GM06990 (cell line): Measurements from ENCODE around the gene FHIT.

Experiments used
- DNase-seq: peaks from one replicate; pipeline ENCODE4 v3.0.0-alpha.2; 2011; ENCODE audit not compliant: insufficient read length; ENCODE audit errors: extremely low read depth
- H3K27me3 ChIP-seq: replicated peaks from 2 replicates; pipeline ENCODE4 v1.6.0; 2011; ENCODE audit warnings: low read length; ENCODE audit not compliant: control insufficient read depth, insufficient read depth
- H3K36me3 ChIP-seq: 2 replicates; pipeline ENCODE4 v1.5.1; 2011; ENCODE audit warnings: low read length; ENCODE audit not compliant: control insufficient read depth, insufficient read depth
- H3K4me3 ChIP-seq: replicated peaks from 2 replicates; pipeline ENCODE4 v1.5.1; 2011; ENCODE audit warnings: low read depth, mild to moderate bottlenecking, control low read depth, low read length
- CTCF ChIP-seq: IDR thresholded peaks from 2 replicates; pipeline ENCODE4 v1.5.1; 2011; ENCODE audit warnings: low read length, control low read depth, mild to moderate bottlenecking, inconsistent platforms; ENCODE audit not compliant: insufficient read depth, poor library complexity, severe bottlenecking

Gene FHIT

GRCh38 chr3:61043156-61043555 is 208.1 kb downstream of the FHIT start:
- TF ChIP-seq CTCF = no peak
- Histone ChIP-seq H3K4me3 (no peak overlapping the region), H3K27me3 (no peaks in the 10 kb centered on the region), H3K36me3 (no peaks in the 10 kb centered on the region)
- DNase-seq = no peak

- no peaks in the 10 kb centered on the region for H3K36me3 ChIP-seq
- H3K4me3 ChIP-seq = no peak overlapping the region
- no peaks in the 10 kb centered on the region for H3K27me3 ChIP-seq
- no peak for DNase-seq
- TF ChIP-seq CTCF = no peak
Observed at GRCh38 chr3:61040618-61041017, 210.6 kb downstream of the FHIT start.

- Histone ChIP-seq H3K36me3 (no peaks in the 10 kb centered on the region), H3K27me3 (no peaks in the 10 kb centered on the region), H3K4me3 (no peak overlapping the region)
- DNase-seq = no peak
- TF ChIP-seq CTCF = no peak
Observed at GRCh38 chr3:61035573-61035972, 215.7 kb downstream of the FHIT start.

GRCh38 chr3:61032991-61033390 is 218.3 kb downstream of the FHIT start:
- Histone ChIP-seq H3K27me3 (no peaks in the 10 kb centered on the region), H3K4me3 (no peak overlapping the region), H3K36me3 (no peaks in the 10 kb centered on the region)
- no peak for DNase-seq
- no peak for TF ChIP-seq CTCF

GRCh38 chr3:61031503-61031902 is 219.7 kb downstream of the FHIT start:
- no peaks in the 10 kb centered on the region for H3K36me3 ChIP-seq
- H3K4me3 ChIP-seq = no peak overlapping the region
- DNase-seq = no peak
- no peaks in the 10 kb centered on the region for H3K27me3 ChIP-seq
- no peak for TF ChIP-seq CTCF

GRCh38 chr3:61030469-61031035 is 220.7 kb downstream of the FHIT start:
- Histone ChIP-seq H3K4me3 (no peak overlapping the region), H3K27me3 (no peaks in the 10 kb centered on the region), H3K36me3 (no peaks in the 10 kb centered on the region)
- no peak for DNase-seq
- no peak for TF ChIP-seq CTCF
